Measurements from ENCODE around the gene UNC5A.

GRCh38 chr5:176772271-176773210 lies 37.8 kb upstream of the UNC5A start:
- TF ChIP-seq POLR2A (IDR thresholded peaks at IDR 0.05) = no peak
- TF ChIP-seq CTCF (IDR thresholded peaks at IDR 0.05) = no peak
